Esophagus muscularis mucosa (tissue), 3 donors: ENCODE measurements around the gene GAS1.

ENCODE experiments used
- CTCF ChIP-seq, 3 experiments: fragments of 200-600 bp in 2 of 3; fragments of 450-650 bp in 1 of 3; sonication (generic) in 2 of 3; IDR thresholded peaks; one replicate each; pipeline ENCODE4 v1.5.1; 2017 to 2019; ENCODE audit warnings: antibody characterized with exemption in 3 of 3, mild to moderate bottlenecking in 2 of 3, moderate library complexity in 1 of 3
- POLR2A ChIP-seq: fragments of 450-650 bp; IDR thresholded peaks from one replicate; pipeline ENCODE4 v1.6.1; 2017; ENCODE audit warnings: antibody characterized with exemption, moderate library complexity, mild to moderate bottlenecking, low read depth
- POLR2AphosphoS5 ChIP-seq, 2 donors: sonication (generic); formaldehyde crosslinking; IDR thresholded peaks; one replicate each; pipeline ENCODE4 v1.6.1; 2017; ENCODE audit warnings: antibody characterized with exemption in 2 of 2

GRCh38 chr9:86990290-86990689, 43.0 kb upstream of the GAS1 start:
- TF ChIP-seq CTCF (IDR thresholded peaks at IDR 0.05) (no peak), POLR2A (no peak), POLR2AphosphoS5 (IDR thresholded peaks at IDR 0.05) (no peak)
